K562 (cell line): ENCODE results near the gene TMEFF2.

Experiments used
- ATF3 ChIP-seq, 2 experiments: fragments of 450-650 bp in 1 of 2; sonication (generic) in 1 of 2; formaldehyde crosslinking in 1 of 2; IDR thresholded peaks in 1 of 2; conservative IDR thresholded peaks in 1 of 2; 2 replicates each; pipeline versions ENCODE4 v1.6.1 to v1.8.1; 2016 to 2023; ENCODE audit warnings: mild to moderate bottlenecking in 2 of 2, moderate library complexity in 2 of 2, inconsistent platforms in 1 of 2, missing genetic modification reagents in 1 of 2
- BMI1 ChIP-seq: fragments of 150-350 bp; IDR thresholded peaks from 2 replicates; pipeline ENCODE4 v1.6.1; 2014; ENCODE audit warnings: low read length
- CEBPB ChIP-seq: fragments of 450-650 bp; IDR thresholded peaks from 2 replicates; pipeline ENCODE4 v1.6.1; 2016; ENCODE audit warnings: missing genetic modification characterization, missing compliant biosample characterization
- CTCF ChIP-seq, 3 experiments: IDR thresholded peaks in 2 of 3; conservative IDR thresholded peaks in 1 of 3; 2 replicates each; pipeline ENCODE4 v1.5.1; 2011 to 2012; ENCODE audit warnings: low read length in 3 of 3, mild to moderate bottlenecking in 3 of 3, control low read depth in 2 of 3, improper control_type of control experiment in 1 of 3, inconsistent platforms in 1 of 3, low read depth in 1 of 3, mixed read lengths in 1 of 3, moderate library complexity in 1 of 3; ENCODE audit not compliant: insufficient read depth in 2 of 3
- ELF1 ChIP-seq: fragments of 200-800 bp; sonication (Bioruptor generic); IDR thresholded peaks from 2 replicates; pipeline ENCODE4 v1.6.1; 2016; ENCODE audit warnings: missing genetic modification characterization, missing compliant biosample characterization
- FOS ChIP-seq: IDR thresholded peaks from 3 replicates; pipeline ENCODE4 v1.6.1; 2011; ENCODE audit not compliant: insufficient read length; ENCODE audit errors: extremely low read depth
- KDM1A ChIP-seq, 2 experiments: fragments of 450-650 bp; IDR thresholded peaks; 2 replicates each; pipeline ENCODE4 v1.6.1; 2016; ENCODE audit warnings: mild to moderate bottlenecking in 2 of 2
- RAD21 ChIP-seq, 2 experiments: fragments of 250-450 bp in 1 of 2; fragments of 450-650 bp in 1 of 2; sonication (Bioruptor Pico) in 1 of 2; formaldehyde crosslinking in 1 of 2; IDR thresholded peaks in 1 of 2; conservative IDR thresholded peaks in 1 of 2; 2 replicates each; pipeline versions ENCODE4 v1.4.0 to v1.8.0; 2020 to 2022; ENCODE audit warnings: mild to moderate bottlenecking in 2 of 2, moderate library complexity in 1 of 2
- RBM39 ChIP-seq: fragments of 200-400 bp; formaldehyde crosslinking; optimal IDR thresholded peaks from 2 replicates; pipeline ENCODE3; 2018; ENCODE audit warnings: low read depth, low read length
- RFX5 ChIP-seq: IDR thresholded peaks from 2 replicates; pipeline ENCODE4 v1.6.1; 2011; ENCODE audit warnings: low read depth, mild to moderate bottlenecking, improper control_type of control experiment, low read length
- SMAD4 ChIP-seq: fragments of 250-450 bp; sonication (Bioruptor Pico); conservative IDR thresholded peaks from 2 replicates; pipeline ENCODE4 v1.8.0; 2021; ENCODE audit warnings: inconsistent platforms, mild to moderate bottlenecking, moderate library complexity
- TCF3 ChIP-seq: sonication (generic); formaldehyde crosslinking; IDR thresholded peaks from 2 replicates; pipeline ENCODE4 v1.4.0; 2020; ENCODE audit warnings: mild to moderate bottlenecking, missing genetic modification reagents
- TGIF2 ChIP-seq: sonication (generic); formaldehyde crosslinking; IDR thresholded peaks from 2 replicates; pipeline ENCODE4 v1.8.1; 2022; ENCODE audit warnings: mild to moderate bottlenecking, missing genetic modification reagents, moderate library complexity
- TF ChIP-seq, protein P1 (sequence below): sonication (generic); formaldehyde crosslinking; IDR thresholded peaks from 2 replicates; pipeline ENCODE4 v1.8.0; 2023; ENCODE audit warnings: mild to moderate bottlenecking, missing genetic modification reagents

DNA sequence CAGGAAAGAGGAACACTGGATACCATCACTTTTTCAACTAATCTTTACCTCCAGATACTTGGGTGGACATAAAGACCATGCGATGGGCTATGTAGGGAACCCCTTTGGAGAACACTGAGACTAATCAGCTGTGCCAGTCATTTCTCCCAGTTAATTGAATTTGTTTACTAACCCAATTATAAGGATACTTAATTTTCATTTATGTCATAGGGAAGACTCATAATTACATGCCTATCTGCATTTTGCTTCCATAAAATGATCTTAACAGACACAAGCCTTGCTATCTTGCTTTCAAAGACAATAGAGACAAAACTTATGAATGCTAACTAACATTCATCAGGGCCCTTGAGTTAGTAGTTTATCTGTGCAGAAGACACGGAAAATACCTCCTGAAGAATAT lies 279.0 kb downstream of the TMEFF2 start:
- TF ChIP-seq FOS: no peak
- no peak for TF ChIP-seq RBM39
- no peak for TF ChIP-seq BMI1
- no peak for TF ChIP-seq ELF1 (tag)
- TF ChIP-seq SMAD4 (CRISPR knock-in tag): no peak
- TF ChIP-seq CEBPB (tag): no peak
- TF ChIP-seq RAD21 (CRISPR knock-in tag; conservative IDR thresholded peaks at IDR 0.05 in 1 of 2, IDR thresholded peaks at IDR 0.05 in 1 of 2): no peak
- TF ChIP-seq ATF3 (IDR thresholded peaks at IDR 0.05): no peak
- no peak for TF ChIP-seq ATF3 (CRISPR knock-in tag; conservative IDR thresholded peaks at IDR 0.05)
- TF ChIP-seq KDM1A (IDR thresholded peaks at IDR 0.05): no peak
- TF ChIP-seq, protein P1, sequence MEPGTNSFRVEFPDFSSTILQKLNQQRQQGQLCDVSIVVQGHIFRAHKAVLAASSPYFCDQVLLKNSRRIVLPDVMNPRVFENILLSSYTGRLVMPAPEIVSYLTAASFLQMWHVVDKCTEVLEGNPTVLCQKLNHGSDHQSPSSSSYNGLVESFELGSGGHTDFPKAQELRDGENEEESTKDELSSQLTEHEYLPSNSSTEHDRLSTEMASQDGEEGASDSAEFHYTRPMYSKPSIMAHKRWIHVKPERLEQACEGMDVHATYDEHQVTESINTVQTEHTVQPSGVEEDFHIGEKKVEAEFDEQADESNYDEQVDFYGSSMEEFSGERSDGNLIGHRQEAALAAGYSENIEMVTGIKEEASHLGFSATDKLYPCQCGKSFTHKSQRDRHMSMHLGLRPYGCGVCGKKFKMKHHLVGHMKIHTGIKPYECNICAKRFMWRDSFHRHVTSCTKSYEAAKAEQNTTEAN: no peak
- no peak for TF ChIP-seq TCF3 (CRISPR knock-in tag)
- no peak for TF ChIP-seq TGIF2 (CRISPR knock-in tag)
- TF ChIP-seq CTCF (IDR thresholded peaks at IDR 0.05 in 2 of 3, conservative IDR thresholded peaks at IDR 0.05 in 1 of 3; ENCODE audit: insufficient read depth in 2 of 3, low read depth in 1 of 3, low read length in 3 of 3): no peak
- TF ChIP-seq RFX5: no peak
